GM12864 (cell line): ENCODE results near the gene PHTF2.

Experiments
- DNase-seq: peaks from one replicate; pipeline ENCODE4 v3.0.0-alpha.2; 2011; ENCODE audit warnings: low read depth
- H3K4me3 ChIP-seq: 2 replicates; pipeline ENCODE4 v1.5.1; 2011; ENCODE audit warnings: mild to moderate bottlenecking, low read depth, low read length, control low read depth
- CTCF ChIP-seq: IDR thresholded peaks from 2 replicates; pipeline ENCODE4 v1.5.1; 2011; ENCODE audit warnings: low read depth, mild to moderate bottlenecking, moderate library complexity, low read length, control low read depth, inconsistent platforms; ENCODE audit errors: missing control alignments

The PHTF2 gene

GRCh38 chr7:77765481-77765880 is 33.1 kb upstream of the PHTF2 start:
- TF ChIP-seq CTCF = no peak
- no peak overlapping the region for H3K4me3 ChIP-seq
- no peak for DNase-seq

- no peak for TF ChIP-seq CTCF
- H3K4me3 ChIP-seq = no peak overlapping the region
- no peak for DNase-seq
These were observed 32.4 kb upstream of the PHTF2 start for GRCh38 chr7:77765906-77766800.

GRCh38 chr7:77766801-77767605 is 31.6 kb upstream of the PHTF2 start:
- no peak for DNase-seq
- H3K4me3 ChIP-seq = no peak overlapping the region
- no peak for TF ChIP-seq CTCF

- no peak overlapping the region for H3K4me3 ChIP-seq
- TF ChIP-seq CTCF = no peak
- DNase-seq = no peak
These were observed 28.3 kb upstream of the PHTF2 start for GRCh38 chr7:77770316-77770715.

- H3K4me3 ChIP-seq = no peak overlapping the region
- DNase-seq = no peak
- TF ChIP-seq CTCF = no peak
These were observed 26.7 kb upstream of the PHTF2 start for GRCh38 chr7:77771901-77772300.

- H3K4me3 ChIP-seq = no peak overlapping the region
- no peak for TF ChIP-seq CTCF
- no peak for DNase-seq
These were observed 20.0 kb upstream of the PHTF2 start for GRCh38 chr7:77778535-77778934.
